Measurements from ENCODE around the gene RAB3GAP2.
"Not testable (repeated sequence)": the region's sequence is repeated elsewhere in the genome, so short reads cannot be mapped to it uniquely, and the experiment has no call there.

RAB3GAP2 gene

DNA sequence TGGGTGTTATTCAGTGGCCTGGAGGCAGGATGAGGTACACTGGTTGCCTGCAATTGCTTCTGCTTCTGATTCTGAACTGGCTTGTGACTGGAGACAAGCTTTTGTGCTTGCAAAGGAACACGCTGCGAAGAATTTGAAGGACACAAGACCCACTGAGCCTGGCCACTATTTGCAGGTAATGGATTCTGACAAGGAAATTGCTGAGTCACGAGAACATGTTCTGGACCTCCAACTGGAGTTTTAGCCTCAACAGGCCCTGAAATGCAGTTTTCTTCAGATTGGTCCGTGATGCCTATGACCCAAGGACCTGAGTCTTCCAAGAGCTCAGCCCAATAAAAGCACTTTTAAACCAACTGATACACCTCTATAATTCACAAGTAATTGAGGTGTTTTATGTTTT, 4.6 kb downstream of the RAB3GAP2 start:
- Histone ChIP-seq H3K4me1 (ENCODE audit: control insufficient read depth, insufficient read depth, low read length) (no peaks in the 10 kb centered on the region; the same call in 1 of the 2 replicates), H3K9me3 (ENCODE audit: control insufficient read depth, insufficient read depth, low read length) (no peaks in the 10 kb centered on the region), H3K27me3 (ENCODE audit: control insufficient read depth, insufficient read depth, low read length) (no peaks in the 10 kb centered on the region), H3K27ac (ENCODE audit: low read length) (no peak overlapping the region), H3K4me3 (ENCODE audit: low read length) (no peak overlapping the region), H3K36me3 (ENCODE audit: control insufficient read depth, insufficient read depth, low read length) (no peaks in the 10 kb centered on the region; the same call in 1 of the 2 replicates)
- no CpG with 5 or more reads among the region's 4 CpGs for WGBS (ENCODE audit: insufficient coverage, insufficient read length)
- DNase-seq (ENCODE audit: low read depth, low spot score) = no peak

DNA sequence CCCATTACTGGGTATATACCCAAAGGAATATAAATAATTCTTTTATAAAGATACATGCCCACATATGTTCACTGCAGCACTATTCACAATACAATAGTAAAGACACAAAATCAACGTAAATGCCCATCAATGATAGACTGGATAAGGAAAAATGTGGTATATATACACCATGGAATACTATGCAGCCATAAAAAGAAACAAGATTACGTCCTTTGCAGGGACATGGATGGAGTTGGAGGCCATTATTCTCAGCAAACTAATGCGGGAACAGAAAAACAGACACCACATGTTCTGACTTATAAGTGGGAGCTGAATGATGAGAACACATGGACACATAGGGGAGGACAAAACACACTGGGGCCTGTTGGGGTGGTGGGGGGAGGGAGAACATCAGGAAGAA, 12.0 kb downstream of the RAB3GAP2 start:
- not testable (repeated sequence) for H3K27me3 ChIP-seq (ENCODE audit: control insufficient read depth, insufficient read depth, low read length); H3K36me3 ChIP-seq (ENCODE audit: control insufficient read depth, insufficient read depth, low read length); DNase-seq (ENCODE audit: low read depth, low spot score); H3K4me3 ChIP-seq (ENCODE audit: low read length); H3K9me3 ChIP-seq (ENCODE audit: control insufficient read depth, insufficient read depth, low read length); H3K27ac ChIP-seq (ENCODE audit: low read length); H3K4me1 ChIP-seq (ENCODE audit: control insufficient read depth, insufficient read depth, low read length)
- no CpG with 5 or more reads among the region's 3 CpGs for WGBS (ENCODE audit: insufficient coverage, insufficient read length)

DNA sequence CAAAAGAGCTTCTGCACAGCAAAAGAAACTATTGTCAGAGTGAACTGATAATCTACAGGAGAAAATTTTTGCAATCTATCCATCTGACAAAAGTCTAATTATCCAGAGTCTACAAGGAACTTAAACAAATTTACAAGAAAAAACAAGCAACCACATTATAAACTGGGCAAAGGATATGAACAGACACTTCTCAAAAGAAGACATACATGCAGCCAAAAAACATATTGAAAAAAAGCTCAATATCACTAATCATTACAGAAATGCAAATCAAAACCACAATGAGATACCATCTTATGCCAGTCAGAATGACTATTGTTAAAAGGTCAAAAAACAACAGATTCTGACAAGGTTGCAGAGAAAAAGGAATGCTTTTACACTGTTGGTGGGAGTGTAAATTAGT, 12.5 kb downstream of the RAB3GAP2 start:
- H3K27ac ChIP-seq (ENCODE audit: low read length); H3K4me3 ChIP-seq (ENCODE audit: low read length); H3K27me3 ChIP-seq (ENCODE audit: control insufficient read depth, insufficient read depth, low read length); H3K4me1 ChIP-seq (ENCODE audit: control insufficient read depth, insufficient read depth, low read length); H3K9me3 ChIP-seq (ENCODE audit: control insufficient read depth, insufficient read depth, low read length); H3K36me3 ChIP-seq (ENCODE audit: control insufficient read depth, insufficient read depth, low read length); DNase-seq (ENCODE audit: low read depth, low spot score): not testable (repeated sequence)

DNA sequence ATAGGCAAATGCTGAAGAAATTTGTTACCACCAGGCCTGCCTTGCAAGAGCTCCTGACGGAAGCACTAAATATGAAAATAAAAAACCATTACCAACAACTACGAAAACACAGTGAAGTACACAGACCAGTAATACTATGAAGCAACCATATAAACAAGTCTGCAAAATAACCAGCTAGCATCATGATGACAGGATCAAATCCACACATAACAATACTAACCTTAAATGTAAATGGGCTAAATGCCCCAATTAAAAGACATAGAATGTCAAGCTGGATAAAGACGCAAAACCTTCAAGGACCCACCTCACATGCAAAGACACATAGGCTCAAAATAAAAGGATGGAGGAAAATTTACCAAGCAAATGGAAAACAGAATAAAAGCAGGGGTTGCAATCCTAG, 16.1 kb downstream of the RAB3GAP2 start:
- H3K36me3 ChIP-seq (ENCODE audit: control insufficient read depth, insufficient read depth, low read length); H3K27ac ChIP-seq (ENCODE audit: low read length); H3K4me3 ChIP-seq (ENCODE audit: low read length); H3K9me3 ChIP-seq (ENCODE audit: control insufficient read depth, insufficient read depth, low read length); H3K27me3 ChIP-seq (ENCODE audit: control insufficient read depth, insufficient read depth, low read length); DNase-seq (ENCODE audit: low read depth, low spot score); H3K4me1 ChIP-seq (ENCODE audit: control insufficient read depth, insufficient read depth, low read length): not testable (repeated sequence)
- no CpG with 5 or more reads among the region's 3 CpGs for WGBS (ENCODE audit: insufficient coverage, insufficient read length)

DNA sequence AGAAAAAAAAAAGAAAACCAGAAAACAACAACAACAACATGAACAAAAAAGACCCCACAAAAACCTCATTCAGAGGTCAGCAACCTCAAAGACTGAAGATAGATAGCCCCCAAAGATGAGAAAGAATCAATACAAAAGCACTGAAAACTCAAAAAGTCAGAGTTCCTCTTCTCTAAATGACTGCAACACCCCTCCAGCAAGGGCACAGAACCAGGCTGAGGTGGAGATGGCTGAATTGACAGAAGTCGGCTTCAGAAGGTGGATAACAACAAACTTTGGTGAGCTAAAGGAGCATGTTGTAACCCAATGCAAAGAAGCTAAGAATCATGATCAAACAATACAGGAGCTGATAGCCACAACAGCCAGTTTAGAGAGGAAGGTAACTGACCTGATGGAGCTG, 17.0 kb downstream of the RAB3GAP2 start:
- no CpG with 5 or more reads among the region's 1 CpG for WGBS (ENCODE audit: insufficient coverage, insufficient read length)

DNA sequence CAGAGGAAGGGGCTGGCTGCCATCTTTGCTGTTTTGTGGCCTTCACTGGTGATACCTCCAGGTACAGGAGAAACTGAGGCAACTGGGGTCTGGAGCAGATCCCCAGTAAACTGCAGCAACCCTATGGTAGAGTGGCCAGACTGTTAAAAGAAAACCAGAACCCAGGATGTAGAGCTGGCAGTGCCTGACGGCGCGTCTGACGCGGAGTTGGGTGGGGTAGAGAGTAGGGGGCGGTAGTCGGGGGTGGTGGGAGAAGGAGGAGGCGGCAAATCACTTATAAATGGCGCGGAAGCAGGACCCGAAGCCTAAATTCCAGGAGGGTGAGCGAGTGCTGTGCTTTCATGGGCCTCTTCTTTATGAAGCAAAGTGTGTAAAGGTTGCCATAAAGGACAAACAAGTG, 19.0 kb downstream of the RAB3GAP2 start:
- not testable (repeated sequence) for DNase-seq (ENCODE audit: low read depth, low spot score); H3K27ac ChIP-seq (ENCODE audit: low read length); H3K4me1 ChIP-seq (ENCODE audit: control insufficient read depth, insufficient read depth, low read length); H3K27me3 ChIP-seq (ENCODE audit: control insufficient read depth, insufficient read depth, low read length); H3K9me3 ChIP-seq (ENCODE audit: control insufficient read depth, insufficient read depth, low read length); H3K4me3 ChIP-seq (ENCODE audit: low read length)
- no CpG with 5 or more reads among the region's 12 CpGs for WGBS (ENCODE audit: insufficient coverage, insufficient read length)
- peaks cover 17% of the 10 kb centered on the region; the same call in 1 of the 2 replicates for H3K36me3 ChIP-seq (ENCODE audit: control insufficient read depth, insufficient read depth, low read length)

More for the DNA sequence above, 17.0 kb downstream of the RAB3GAP2 start:
- DNase-seq (ENCODE audit: low read depth, low spot score) = no peak
- H3K27me3 ChIP-seq (ENCODE audit: control insufficient read depth, insufficient read depth, low read length) = no peaks in the 10 kb centered on the region
- no peak overlapping the region for H3K4me3 ChIP-seq (ENCODE audit: low read length)
- H3K36me3 ChIP-seq (ENCODE audit: control insufficient read depth, insufficient read depth, low read length) = peaks cover 11% of the 10 kb centered on the region; the same call in 1 of the 2 replicates
- H3K27ac ChIP-seq (ENCODE audit: low read length) = no peak overlapping the region
- no peaks in the 10 kb centered on the region for H3K4me1 ChIP-seq (ENCODE audit: control insufficient read depth, insufficient read depth, low read length)
- H3K9me3 ChIP-seq (ENCODE audit: control insufficient read depth, insufficient read depth, low read length) = no peaks in the 10 kb centered on the region

DNA sequence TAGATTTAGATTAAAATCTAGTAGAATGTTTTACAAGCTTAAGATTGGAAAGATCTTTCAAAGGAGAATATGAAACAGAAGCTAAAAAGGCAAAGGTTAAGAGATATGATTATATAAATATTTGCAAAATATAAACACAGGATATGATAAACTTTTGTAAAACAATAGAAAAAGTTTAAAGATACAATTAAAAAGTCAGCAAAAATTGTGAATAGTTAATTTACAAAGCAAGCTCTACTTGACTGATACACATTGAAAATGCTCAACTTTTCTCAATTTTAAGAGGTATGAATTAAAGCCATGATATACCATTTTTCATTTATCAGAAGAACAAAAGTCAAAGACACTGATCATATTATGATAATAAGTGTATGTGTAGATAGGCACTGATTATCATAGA, 21.0 kb downstream of the RAB3GAP2 start:
- no peak overlapping the region for H3K27ac ChIP-seq (ENCODE audit: low read length)

DNA sequence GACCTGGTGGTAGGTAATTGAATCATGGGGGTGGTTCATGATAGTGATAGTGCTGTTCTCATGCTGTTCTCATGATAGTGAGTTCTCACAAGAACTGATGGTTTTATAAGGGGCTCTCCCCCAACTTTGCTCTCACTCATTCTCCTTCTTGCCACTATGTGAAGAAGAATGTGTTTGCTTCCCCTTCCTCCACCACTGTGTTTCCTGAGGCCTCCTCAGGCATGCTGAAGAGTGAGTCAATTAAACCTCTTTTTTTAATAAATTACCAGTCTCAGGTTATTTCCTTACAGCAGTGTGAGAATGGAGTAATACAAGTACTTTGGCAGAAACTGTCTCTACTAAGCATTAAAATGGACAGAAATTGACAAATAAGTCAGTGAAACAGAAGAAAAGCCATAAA, 21.6 kb downstream of the RAB3GAP2 start:
- peaks cover 4% of the 10 kb centered on the region for H3K9me3 ChIP-seq (ENCODE audit: control insufficient read depth, insufficient read depth, low read length)
- no peak overlapping the region for H3K4me3 ChIP-seq (ENCODE audit: low read length)
- H3K36me3 ChIP-seq (ENCODE audit: control insufficient read depth, insufficient read depth, low read length) = peaks cover 17% of the 10 kb centered on the region; the same call in 1 of the 2 replicates
- DNase-seq (ENCODE audit: low read depth, low spot score) = no peak
- no peaks in the 10 kb centered on the region for H3K27me3 ChIP-seq (ENCODE audit: control insufficient read depth, insufficient read depth, low read length)
- H3K27ac ChIP-seq (ENCODE audit: low read length) = no peak overlapping the region
- no peaks in the 10 kb centered on the region for H3K4me1 ChIP-seq (ENCODE audit: control insufficient read depth, insufficient read depth, low read length)

More for the DNA sequence above, 21.0 kb downstream of the RAB3GAP2 start:
- no peaks in the 10 kb centered on the region for H3K27me3 ChIP-seq (ENCODE audit: control insufficient read depth, insufficient read depth, low read length)
- H3K36me3 ChIP-seq (ENCODE audit: control insufficient read depth, insufficient read depth, low read length) = peaks cover 17% of the 10 kb centered on the region; the same call in 1 of the 2 replicates
- no peaks in the 10 kb centered on the region for H3K4me1 ChIP-seq (ENCODE audit: control insufficient read depth, insufficient read depth, low read length)
- no peak overlapping the region for H3K4me3 ChIP-seq (ENCODE audit: low read length)
- H3K9me3 ChIP-seq (ENCODE audit: control insufficient read depth, insufficient read depth, low read length) = peaks cover 4% of the 10 kb centered on the region
- DNase-seq (ENCODE audit: low read depth, low spot score) = no peak

DNA sequence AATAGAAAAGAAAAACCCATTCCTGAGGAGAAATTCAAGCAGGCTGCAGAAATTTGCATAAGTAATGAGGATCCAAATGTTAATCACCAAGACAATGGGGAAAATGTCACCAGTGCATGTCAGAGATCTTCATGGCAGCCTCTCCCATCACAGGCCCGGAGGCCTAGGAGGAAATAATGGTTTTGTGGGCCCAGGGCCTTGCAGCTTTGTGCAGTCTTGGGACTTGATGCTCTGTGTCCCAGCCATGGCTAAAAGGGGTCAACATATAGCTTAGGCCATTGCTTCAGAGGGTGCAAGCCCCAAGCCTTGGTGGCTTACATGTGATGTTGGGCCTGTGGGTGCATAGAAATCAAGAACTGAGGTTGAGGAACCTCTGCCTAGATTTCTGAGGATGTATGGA, 22.7 kb downstream of the RAB3GAP2 start:
- Histone ChIP-seq H3K36me3 (ENCODE audit: control insufficient read depth, insufficient read depth, low read length) (peaks cover 17% of the 10 kb centered on the region; the same call in 1 of the 2 replicates), H3K9me3 (ENCODE audit: control insufficient read depth, insufficient read depth, low read length) (peaks cover 4% of the 10 kb centered on the region), H3K27me3 (ENCODE audit: control insufficient read depth, insufficient read depth, low read length) (no peaks in the 10 kb centered on the region), H3K4me3 (ENCODE audit: low read length) (no peak overlapping the region), H3K4me1 (ENCODE audit: control insufficient read depth, insufficient read depth, low read length) (no peaks in the 10 kb centered on the region), H3K27ac (ENCODE audit: low read length) (no peak overlapping the region)
- no peak for DNase-seq (ENCODE audit: low read depth, low spot score)
- no CpG with 5 or more reads among the region's 1 CpG for WGBS (ENCODE audit: insufficient coverage, insufficient read length)

DNA sequence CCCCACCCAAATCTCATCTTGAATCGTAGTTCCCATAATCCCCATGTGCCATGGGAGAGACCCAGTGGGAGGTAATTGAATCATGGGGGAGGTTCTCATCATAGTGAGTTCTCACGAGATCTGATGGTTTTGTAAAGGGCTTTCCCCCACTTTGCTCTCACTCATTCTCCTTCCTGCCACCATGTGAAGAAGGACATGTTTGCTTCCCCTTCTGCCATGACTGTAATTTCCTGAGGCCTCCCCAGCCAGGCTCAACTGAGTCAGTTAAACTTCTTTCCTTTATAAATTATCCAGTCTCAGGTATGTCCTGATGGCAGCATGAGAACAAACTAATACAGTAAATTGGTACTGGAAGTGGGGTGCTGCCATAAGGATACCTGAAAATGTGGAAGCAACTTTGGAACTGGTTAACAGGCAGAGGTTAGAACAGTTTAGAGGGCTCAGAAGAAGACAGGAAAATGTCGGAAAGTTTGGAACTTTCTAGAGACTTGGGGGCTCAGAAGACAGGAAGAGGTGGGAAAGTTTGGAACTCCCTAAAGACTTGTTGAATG, 23.5 kb downstream of the RAB3GAP2 start:
- WGBS (ENCODE audit: insufficient coverage, insufficient read length) = no CpG with 5 or more reads among the region's 3 CpGs
- peaks cover 17% of the 10 kb centered on the region; the same call in 1 of the 2 replicates for H3K36me3 ChIP-seq (ENCODE audit: control insufficient read depth, insufficient read depth, low read length)
- not testable (repeated sequence) for H3K27me3 ChIP-seq (ENCODE audit: control insufficient read depth, insufficient read depth, low read length); H3K4me1 ChIP-seq (ENCODE audit: control insufficient read depth, insufficient read depth, low read length); DNase-seq (ENCODE audit: low read depth, low spot score); H3K9me3 ChIP-seq (ENCODE audit: control insufficient read depth, insufficient read depth, low read length); H3K4me3 ChIP-seq (ENCODE audit: low read length); H3K27ac ChIP-seq (ENCODE audit: low read length)

DNA sequence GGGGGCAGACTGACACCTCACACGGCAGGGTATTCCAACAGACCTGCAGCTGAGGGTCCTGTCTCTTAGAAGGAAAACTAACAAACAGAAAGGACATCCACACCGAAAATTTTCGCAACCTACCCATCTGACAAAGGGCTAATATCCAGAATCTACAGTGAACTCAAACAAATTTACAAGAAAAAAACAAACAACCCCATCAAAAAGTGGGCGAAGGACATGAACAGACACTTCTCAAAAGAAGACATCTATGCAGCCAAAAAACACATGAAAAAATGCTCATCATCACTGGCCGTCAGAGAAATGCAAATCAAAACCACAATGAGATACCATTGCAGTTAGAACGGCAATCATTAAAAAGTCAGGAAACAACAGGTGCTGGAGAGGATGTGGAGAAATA, 26.4 kb downstream of the RAB3GAP2 start:
- H3K4me1 ChIP-seq (ENCODE audit: control insufficient read depth, insufficient read depth, low read length); H3K27me3 ChIP-seq (ENCODE audit: control insufficient read depth, insufficient read depth, low read length); H3K36me3 ChIP-seq (ENCODE audit: control insufficient read depth, insufficient read depth, low read length); DNase-seq (ENCODE audit: low read depth, low spot score); H3K27ac ChIP-seq (ENCODE audit: low read length); H3K4me3 ChIP-seq (ENCODE audit: low read length); H3K9me3 ChIP-seq (ENCODE audit: control insufficient read depth, insufficient read depth, low read length): not testable (repeated sequence)
- WGBS (ENCODE audit: insufficient coverage, insufficient read length) = no CpG with 5 or more reads among the region's 6 CpGs
